Renal cortical epithelial cell (primary cell): ENCODE results near the gene TESK1. TPM values are rescaled to one million over a fixed set of nuclear protein-coding genes. Genes with fewer than 3 reads are reported as not detected.

Experiments used
- DNase-seq: peaks from one replicate; pipeline ENCODE4 v3.0.0-alpha.2; 2011; ENCODE audit warnings: low read depth
- total RNA-seq: library from RNA; depleted of rRNA; stranded (reverse); fragments of >200 nt; gene quantifications from 2 replicates; pipeline ENCODE4 v1.2.3, GENCODE V29; 2014

The TESK1 gene
- total RNA-seq, 1 donor from 2014 or later: 10.6 TPM

DNA sequence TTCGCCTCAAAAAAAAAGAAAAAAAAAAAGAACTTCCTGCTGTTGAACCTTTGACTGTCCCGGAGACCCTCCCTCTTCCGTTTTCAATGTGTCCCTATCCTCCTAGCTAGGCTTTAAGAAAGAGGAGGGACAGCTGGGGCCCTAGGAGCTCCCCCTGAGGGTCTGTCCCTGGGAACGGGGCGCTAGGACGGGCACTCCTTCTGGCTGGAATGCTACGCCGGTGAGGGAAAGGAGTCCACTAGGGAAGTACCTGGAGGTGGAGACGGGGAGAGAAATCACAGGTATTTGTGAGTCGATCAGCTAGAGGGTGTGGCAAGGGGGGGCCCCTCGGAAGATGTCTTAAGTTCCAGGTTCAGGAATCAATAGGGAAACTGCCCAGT lies 41.1 kb downstream of the TESK1 start:
- DNase-seq: peak; percentile 36

DNA sequence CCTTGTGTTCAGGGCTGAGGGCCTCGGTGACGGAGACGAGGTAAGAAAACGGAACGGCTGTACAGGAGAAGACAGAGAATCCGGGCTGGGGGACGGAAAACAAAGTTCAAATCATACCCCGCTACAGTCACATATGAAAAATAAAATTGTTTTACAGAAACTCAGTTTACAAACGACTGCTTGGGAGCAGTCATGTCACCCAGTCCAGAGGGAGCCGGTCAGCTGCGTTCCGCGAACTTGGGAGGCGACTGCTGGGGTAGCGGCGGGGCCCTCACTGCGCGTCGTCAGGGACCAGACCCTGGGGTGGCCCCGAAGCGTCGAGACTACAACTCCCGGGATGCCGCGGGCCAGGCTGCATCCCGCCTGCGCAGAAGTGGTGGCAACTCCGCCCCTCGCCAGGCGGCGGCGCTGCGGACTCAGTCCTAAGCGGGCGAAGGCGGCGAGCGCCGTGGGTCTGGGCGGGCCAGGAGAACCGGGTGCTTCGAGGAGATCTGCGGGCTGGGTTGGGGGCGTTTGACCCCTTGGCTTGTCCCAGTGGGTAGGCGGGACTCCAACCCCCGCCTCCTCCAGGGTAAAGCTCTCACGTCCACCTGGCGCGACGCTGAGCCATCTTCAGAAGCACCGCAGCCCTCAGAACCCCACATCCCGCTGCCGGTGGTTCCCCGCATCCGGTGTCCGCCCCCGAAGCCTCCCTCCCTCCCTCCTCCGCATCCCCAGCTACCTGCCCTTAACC lies 41.6 kb downstream of the TESK1 start:
- DNase-seq: peak; percentile 67

DNA sequence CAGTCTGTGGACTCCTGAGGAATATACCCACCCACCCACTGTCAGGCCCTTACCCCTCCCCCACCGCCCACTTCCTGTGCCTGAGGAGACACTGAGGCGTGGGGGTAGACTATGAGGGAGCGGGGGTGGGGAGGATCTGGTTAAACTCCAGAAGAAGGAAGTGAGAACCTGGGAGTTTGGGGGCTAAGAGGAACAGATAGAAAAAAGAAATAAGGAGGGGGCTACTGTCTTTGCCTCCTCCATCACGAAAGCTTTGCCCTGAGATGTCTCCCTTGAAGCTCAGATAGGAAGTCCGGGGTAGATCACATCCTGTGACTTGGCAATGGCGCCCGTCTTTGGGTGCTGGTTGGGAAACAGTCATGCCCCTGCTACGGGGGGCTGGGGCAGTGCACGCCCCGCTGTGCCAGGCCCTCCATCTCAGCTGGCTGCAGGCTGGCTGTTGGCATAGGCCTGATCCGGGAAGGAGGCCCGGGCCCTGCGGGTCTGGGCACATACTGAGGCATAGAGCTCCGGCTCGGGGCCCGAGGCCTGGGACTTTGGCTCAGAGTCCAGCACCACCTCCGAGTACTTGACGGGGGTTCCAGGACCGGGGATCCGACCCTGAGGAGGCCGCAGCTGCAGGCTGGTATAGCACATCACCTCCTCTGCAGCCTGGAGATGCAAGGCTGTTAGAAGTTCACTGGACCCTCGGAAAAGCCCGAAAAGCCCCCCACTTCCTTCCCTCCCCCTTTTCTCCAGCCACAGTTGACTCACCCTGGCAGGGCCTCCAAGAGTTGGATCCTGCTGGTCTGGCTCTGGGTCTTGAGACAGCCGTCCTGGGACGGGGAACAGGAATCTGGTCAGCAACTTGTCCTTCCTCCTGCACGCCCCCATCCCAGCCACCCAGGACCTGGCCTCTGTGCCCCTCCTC lies 44.6 kb downstream of the TESK1 start:
- DNase-seq: no peak

DNA sequence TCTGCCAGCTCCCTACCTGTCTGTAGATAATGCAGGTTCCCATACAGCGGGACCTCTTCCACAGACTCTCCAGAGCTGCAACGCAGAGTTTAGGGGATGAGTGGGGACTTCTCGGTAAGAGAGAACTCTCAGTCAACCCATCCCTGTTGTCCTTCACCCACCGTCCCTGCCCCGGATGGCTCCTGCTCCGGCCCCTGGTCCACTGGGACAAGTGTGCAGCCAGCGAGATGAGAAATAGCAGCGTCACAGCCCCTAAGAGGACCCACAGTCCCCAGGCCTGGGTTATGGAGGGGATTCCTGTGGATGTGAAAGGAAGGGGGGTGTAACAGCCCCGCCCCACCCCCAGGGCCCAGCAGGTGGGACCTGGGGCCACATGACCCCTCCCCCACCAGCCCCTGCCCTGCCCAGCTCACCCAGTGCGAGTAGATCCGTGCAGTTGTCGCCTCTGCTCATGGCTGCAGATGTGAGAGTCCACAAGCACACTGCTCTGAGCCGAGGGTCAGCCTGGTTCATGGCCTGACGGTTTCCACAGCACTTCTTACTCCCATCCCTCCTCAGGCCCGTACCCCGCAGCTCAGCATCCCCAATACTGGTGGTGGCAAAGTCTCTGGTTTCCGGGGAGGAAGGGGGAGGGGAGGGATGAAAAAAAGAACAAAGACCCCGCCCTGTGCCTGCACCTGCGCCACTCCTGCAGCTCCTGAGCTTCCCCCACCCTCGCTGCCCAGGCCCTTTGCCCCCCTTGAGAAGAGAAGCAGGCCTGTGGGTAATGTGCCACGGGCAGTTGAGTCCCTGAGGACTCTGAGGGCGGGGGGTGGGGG lies 45.5 kb downstream of the TESK1 start, which contains the start of gene SIT1:
Gene SIT1, minus strand, starts transcription at position 591 of the 818 bp plus-strand sequence. Its CDS starts 78 bp downstream, at position 513.
- DNase-seq: no peak

DNA sequence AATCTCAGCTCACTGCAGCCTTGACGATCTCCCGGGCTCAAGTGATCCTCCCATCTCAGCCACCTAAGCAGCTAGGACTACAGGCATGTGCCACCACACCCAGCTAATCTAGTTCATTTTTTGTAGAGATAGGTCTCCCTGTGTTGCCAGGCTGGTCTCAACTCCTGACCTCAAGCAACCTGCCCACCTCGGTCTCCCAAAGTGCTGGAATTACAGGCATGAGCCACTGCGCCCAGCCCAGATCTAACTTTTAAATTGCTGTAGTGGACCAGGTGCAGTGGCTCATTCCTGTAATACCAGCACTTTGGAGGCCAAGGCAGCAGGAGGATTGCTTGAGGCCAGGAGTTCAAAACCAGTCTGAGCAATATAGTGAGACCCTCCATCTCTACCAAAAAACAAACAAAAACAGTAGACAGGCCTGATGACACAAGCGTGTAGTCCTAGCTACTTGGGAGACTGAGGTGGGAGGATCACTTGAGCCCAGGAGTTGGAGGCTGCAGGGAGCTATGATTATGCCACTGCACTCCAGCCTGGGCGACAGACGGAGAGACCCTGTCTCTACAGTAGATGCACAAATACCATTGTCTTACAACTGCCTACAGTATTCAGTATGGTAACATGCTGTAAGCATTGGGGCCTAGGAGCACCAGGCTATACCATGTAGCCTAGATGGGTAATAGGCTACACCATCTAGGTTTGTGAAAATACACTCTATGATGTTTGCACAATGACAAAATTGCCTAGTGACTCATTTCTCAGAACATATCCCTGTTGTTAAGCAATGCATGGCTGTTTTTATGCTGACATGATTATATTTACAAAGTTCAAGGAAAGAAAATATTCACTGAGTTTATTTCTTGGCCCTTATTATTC lies 47.1 kb downstream of the TESK1 start:
- peak; percentile 63 for DNase-seq

DNA sequence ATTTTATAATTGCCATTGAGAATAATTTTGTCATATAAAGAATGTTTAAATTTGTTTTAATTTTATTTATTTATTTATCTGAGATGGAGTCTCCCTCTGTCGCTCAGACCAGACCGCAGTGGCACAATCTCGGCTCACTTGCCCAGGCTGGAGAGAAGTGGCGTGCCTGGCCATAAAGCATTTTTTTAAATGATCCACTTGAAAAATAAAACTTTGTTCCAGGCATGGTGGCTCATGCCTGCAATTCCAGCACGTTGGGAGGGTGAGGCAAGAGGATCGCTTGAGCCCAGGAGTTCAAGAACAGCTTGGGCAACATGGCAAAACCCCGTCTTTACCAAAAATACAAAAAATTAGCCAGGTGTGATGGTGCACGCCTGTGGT lies 47.8 kb downstream of the TESK1 start:
- no peak for DNase-seq

DNA sequence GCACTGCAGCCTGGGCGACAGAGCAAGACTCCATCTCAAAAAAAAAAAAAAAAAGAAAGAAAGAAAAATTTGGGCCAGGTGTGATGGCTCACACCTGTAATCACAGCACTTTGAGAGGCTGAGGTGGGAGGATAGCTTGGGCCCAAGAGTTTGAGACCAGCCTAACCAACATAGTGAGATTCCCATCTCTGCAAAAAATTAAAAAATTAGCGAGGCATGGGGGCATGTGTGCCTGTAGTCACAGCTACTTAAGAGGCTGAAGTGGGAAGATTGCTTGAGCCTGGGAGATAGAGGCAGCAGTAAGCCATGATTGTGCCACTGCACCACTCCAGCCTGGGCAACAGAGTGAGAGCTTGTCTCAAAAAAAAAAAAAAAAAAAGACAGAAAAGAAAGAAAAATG lies 48.5 kb downstream of the TESK1 start:
- no peak for DNase-seq

DNA sequence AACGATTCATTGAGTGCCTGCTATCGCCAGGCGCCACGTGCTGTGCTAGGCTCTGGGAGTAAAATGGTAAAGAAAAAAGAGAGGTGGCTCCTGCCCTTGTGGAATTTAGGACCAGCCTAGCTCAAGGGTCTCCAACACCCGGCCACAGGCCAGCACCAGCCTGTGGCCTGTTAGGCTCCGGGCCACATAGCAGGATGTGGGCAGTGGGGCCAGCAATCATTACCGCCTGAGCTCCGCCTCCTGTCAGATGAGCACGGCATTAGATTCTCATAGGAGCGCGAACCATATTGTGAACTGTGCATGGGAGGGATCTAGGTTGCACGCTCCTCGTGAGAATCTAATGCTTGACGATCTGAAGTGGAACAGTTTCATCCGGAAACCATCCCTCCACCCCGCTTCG lies 51.3 kb downstream of the TESK1 start:
- no peak for DNase-seq

DNA sequence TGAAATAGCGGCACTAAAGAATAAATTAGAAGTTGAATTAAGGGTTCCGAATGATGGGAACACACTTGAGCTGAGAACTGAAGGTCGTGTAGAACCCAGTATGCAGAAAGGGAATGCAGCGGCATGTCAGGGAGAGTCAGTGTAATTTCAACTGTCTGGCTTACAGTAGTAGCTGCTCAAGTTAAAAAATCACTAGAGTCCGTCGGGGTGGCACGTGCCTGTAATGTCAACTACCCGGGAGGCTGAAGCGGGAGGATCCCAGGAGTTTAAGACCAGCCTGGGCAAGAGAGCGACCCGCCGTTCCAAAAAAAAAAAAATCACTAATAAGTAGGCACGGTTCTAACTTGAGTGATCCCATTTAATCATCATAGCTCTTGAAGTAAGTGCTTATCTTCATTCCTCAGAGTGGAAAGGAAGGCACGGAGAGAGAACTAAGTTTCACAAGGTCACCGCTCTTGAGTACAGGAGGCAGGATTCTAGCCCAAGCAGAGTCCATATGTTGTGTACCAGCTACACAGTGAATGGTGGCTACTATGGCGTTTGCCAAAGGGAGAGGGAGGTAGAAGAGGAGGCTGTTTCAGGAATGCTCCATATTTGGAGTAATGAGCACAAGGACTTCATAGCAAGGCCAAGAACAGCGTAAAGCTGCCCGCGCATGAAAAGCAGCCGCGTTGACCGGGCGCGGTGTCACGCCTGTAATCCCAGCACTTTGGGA lies 51.9 kb downstream of the TESK1 start:
- DNase-seq: peak; percentile 49

DNA sequence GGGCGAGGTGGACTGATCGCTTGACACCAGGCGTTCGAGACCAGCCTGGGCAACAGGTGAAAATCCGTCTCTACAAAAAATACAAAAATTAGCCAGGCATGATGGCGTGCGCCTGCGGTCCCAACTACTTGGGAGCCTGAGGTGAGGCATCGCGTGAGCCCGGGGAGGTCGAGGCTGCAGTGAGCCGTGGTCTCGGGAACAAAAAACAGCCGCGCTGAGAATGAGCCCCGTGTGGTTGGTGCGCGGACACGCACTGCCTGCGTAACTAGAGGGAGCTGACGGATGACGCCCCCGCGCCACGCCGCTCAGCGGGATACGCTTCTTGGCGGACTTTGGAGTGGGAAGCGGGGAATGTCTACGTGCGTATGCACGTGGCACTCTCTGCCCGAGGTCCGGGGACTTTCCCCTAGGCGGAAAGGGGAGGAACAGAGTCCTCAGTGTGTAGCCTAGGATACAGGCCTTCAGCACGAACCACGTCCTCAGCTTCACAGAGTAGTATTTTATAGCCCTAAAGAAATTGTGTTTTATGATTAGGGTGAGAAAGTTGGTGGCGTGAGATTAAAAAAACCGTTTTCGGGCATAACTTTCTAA lies 52.6 kb downstream of the TESK1 start, which contains the start of gene RMRP:
Gene RMRP, minus strand, starts transcription at position 474 of the 591 bp plus-strand sequence.
- peak; percentile 99 for DNase-seq

DNA sequence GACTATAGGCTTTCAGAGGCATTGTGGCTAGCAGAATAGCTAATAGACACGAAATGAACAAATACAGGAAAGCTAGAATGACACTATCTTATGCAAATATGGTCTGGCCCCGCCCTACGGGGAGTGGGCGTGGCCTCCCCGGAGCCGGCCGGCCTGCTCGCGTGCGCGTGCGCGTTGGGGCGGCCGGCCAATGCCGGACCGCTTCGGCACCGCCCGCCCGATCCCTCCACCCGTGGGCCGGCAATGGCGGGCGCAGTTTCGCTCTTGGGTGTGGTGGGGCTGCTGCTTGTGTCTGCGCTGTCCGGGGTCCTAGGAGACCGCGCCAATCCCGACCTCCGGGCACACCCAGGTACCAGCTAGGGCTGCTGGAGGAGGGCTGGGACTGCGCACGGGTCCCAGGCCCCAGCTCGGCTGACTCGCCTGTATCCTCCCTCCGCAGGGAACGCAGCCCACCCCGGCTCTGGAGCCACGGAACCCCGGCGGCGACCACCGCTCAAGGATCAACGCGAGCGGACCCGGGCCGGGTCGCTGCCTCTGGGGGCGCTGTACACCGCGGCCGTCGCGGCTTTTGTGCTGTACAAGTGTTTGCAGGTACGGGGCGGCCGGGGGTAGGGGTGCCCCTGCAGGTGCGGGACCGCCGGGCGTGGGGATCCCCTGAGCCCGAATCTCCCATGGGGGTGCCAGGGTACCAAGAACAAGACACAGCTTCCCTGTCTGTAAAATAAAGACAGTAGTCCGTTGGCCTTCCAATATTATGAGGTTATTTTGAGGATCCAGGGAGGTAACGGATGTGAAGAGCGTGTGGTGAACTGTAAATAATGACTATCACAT lies 53.3 kb downstream of the TESK1 start, which contains the start of gene CCDC107:
Gene CCDC107, plus strand, starts transcription at position 156 of the 831 bp plus-strand sequence. Its CDS starts 88 bp downstream, at position 244.
- no peak for DNase-seq

DNA sequence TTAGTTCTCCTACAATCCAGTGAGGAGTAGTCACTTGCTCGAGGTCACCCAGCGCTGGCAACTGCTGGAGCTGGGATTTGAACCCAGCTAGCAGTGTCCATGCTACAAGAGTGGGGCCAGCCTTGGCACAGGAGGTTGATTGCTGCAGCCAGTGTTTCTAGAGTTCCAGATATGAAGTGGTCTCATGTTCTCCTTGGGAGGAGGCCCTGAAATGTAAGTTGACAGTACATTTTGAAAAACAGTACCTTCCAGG lies 53.8 kb downstream of the TESK1 start:
- DNase-seq: peak; percentile 49

DNA sequence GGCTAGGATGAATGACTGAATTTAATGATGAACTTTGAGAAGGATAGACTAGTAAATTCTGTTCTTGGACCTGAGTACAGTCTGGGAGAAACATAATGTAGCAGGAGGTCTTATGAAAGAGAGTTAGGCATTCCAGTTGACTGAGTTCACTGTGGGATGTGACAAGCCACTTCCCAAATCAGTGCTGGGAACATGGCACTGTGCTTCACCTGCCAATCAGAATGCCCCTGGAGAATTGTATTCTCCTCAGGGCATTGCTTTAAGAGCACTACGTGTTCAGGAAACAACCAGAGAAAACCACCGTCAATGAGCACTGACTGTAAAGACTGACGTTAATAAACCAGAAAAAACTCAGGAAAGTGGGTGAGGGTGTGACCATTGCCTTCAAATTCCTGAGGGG lies 54.3 kb downstream of the TESK1 start:
- peak; percentile 79 for DNase-seq

Other genes starting within 250 kb of the TESK1 start
- 20.8 and 42.4 TPM in 2 replicates for gene RUSC2, start 115.2 kb upstream of the TESK1 start, total RNA-seq
- gene CD72, start 13.2 kb downstream of the TESK1 start, total RNA-seq: 0.60 and 1.2 TPM in 2 replicates
- gene SIT1, start 45.7 kb downstream of the TESK1 start, total RNA-seq: not detected in 2 replicates
- gene RMRP, start 52.8 kb downstream of the TESK1 start, total RNA-seq: 5,792 and 14,792 TPM in 2 replicates
- 11.9 and 24.8 TPM in 2 replicates for gene CCDC107, start 53.0 kb downstream of the TESK1 start, total RNA-seq
- 0.25 and 9.9 TPM in 2 replicates for gene ARHGEF39, start 59.9 kb downstream of the TESK1 start, total RNA-seq
- 6.8 and 6.9 TPM in 2 replicates for gene CA9, start 68.7 kb downstream of the TESK1 start, total RNA-seq
- 51.4 and 124 TPM in 2 replicates for gene TPM2, start 84.7 kb downstream of the TESK1 start, total RNA-seq
- 266 and 772 TPM in 2 replicates for gene TLN1, start 126.9 kb downstream of the TESK1 start, total RNA-seq
- gene CREB3, start 127.4 kb downstream of the TESK1 start, total RNA-seq: 57.8 and 152 TPM in 2 replicates
- 14.9 and 46.9 TPM in 2 replicates for gene GBA2, start 144.0 kb downstream of the TESK1 start, total RNA-seq
- gene RGP1, start 144.0 kb downstream of the TESK1 start, total RNA-seq: 13.7 and 24.3 TPM in 2 replicates
- not detected in 2 replicates for gene MSMP, start 149.0 kb downstream of the TESK1 start, total RNA-seq
- gene NPR2, start 186.3 kb downstream of the TESK1 start, total RNA-seq: 13.9 and 35.6 TPM in 2 replicates
- gene SPAG8, start 207.0 kb downstream of the TESK1 start, total RNA-seq: 0.80 TPM in 1 of 2 replicates, not detected in the other
- 12.7 and 25.7 TPM in 2 replicates for gene HINT2, start 209.8 kb downstream of the TESK1 start, total RNA-seq
- not detected in 2 replicates for gene FAM221B, start 223.5 kb downstream of the TESK1 start, total RNA-seq
- gene TMEM8B, start 224.0 kb downstream of the TESK1 start, total RNA-seq: 0.69 and 9.4 TPM in 2 replicates